CD1c-positive myeloid dendritic cell (primary cell): ENCODE data around the gene ENPP5.
"Not testable (repeated sequence)": the region's sequence is repeated elsewhere in the genome, so short reads cannot be mapped to it uniquely, and the experiment has no call there.

Source experiments
- DNase-seq: peaks from one replicate; pipeline ENCODE4 v3.0.0-alpha.2; 2016; ENCODE audit errors: extremely low spot score

Gene ENPP5

DNA sequence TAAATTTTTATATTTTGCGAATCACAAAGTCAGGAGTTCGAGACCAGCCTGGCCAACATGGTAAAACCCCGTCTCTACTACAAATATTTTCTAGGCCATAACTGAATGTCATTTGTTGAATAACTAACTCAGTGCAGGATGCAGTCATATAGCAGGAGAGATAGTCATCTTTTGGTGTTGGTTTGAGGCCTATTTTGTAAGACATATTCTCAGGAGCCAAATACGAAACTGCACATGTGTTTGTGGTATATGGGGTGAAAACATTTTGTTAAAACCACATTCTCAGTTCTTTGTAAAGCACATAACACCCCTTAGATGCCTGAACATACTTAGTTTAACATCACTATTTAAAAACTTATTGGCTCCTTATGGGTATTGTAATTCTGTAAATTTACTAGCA, 4.7 kb upstream of the ENPP5 start:
- peak; percentile 20 for DNase-seq

DNA sequence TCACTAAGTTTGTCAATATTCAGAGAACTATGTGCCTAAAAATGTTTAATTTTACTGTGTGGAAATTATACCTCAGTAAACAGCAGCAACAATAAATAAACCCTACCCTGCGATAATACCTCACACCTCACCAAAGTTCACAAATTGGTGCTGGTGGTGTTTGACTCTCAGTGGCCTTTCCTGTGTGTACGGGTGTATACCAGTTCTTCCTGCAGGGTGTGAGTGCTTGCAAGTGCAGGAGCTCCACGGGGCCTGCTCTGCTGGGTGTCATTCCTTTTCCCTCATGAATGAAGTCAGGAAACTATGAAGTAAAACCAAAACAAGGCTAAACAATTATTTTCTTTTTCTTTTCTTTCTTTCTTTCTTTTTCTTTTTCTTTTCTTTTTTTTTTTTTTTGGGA, 4.1 kb upstream of the ENPP5 start:
- no peak for DNase-seq

DNA sequence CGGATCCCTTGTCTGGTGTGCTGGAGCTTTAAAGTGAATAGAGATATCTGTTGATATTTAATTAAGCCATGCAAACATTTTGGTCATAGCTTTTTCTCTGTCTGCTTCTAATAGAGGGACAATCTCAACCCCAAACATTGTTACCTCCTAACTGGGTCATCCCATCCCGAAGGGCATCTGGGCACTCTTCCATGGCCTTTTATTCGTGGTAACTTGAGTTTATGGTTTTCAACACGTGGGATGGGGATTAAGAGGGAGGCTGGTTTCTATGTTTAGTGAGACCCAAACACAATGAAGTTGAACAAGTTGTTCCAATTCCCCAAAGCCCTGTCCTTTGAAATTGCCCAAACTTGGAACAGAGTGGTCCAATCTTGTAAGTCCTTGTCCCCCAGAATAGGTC, 1.4 kb upstream of the ENPP5 start:
- DNase-seq: no peak

DNA sequence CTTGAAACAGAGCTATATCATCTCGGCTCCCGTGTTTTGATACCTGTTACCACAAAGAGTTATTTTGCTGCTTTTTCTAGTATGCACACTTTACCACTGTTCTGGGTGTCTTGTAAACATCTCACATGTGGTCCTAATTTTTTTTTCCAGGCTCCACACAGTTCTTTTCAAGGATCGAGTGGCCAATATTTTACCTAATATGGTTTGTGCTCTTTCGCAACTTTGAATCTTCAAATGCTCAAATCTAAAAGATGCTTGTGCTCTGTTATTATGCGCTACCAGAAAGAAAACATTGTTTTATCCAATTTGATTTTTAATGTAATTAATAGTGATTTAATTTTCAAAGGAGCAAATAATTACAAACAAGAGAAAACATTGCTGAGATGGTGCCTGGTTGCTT, 10.7 kb downstream of the ENPP5 start:
- DNase-seq: no peak

DNA sequence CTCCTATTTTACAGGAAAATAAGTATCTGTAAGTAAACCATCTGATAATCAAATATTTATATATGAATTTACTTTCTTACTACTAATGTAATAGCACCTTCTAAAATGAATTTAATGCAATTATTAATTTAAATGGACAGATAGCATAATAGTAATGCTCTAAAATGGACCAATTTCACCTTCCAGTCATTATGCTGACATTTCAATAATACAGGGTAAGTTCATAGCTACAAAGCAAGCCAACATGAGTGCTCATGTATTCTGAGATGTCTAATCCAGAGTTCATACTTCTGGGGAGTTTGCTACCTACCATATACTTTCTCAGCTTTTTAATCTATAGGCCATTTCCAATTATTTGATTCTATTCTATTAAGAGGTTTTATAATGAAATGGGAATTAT, 11.6 kb downstream of the ENPP5 start:
- DNase-seq: no peak

DNA sequence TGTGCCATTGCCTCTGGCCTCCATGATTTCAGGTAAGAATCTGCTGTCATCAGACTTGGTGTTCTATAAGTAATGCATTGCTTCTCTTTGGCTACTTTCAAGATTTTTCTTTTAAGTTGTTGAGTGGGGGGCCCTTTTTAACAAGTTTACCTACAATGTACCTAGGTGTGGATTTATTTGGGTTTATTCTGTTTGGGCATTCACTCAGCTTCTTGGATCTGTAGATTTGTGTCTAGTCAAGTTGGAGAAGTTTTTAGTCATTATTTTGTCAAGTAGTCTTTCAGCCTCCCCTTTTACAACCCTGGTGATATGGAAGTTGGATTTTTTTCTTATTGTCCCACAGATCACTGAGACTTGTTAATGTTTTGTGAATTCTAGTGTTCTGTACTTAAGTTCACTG, 14.1 kb downstream of the ENPP5 start:
- DNase-seq: no peak

DNA sequence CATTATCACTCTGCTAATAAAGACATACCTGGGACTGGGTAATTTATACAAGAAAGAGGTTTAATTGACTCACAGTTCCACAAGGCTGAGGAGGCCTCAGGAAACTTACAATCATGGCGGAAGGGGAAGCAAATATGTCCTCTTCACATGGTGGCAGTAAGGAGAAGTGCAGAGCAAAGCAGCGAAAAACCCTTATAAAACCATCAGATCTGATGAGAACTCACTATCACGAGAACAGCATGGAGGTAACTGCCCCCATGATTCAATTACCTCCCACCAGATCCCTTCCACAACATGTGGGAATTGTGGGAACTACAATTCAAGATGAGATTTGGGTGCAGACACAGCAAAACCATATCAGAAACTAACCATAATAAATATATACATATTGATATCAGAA, 21.7 kb downstream of the ENPP5 start:
- not testable (repeated sequence) for DNase-seq

DNA sequence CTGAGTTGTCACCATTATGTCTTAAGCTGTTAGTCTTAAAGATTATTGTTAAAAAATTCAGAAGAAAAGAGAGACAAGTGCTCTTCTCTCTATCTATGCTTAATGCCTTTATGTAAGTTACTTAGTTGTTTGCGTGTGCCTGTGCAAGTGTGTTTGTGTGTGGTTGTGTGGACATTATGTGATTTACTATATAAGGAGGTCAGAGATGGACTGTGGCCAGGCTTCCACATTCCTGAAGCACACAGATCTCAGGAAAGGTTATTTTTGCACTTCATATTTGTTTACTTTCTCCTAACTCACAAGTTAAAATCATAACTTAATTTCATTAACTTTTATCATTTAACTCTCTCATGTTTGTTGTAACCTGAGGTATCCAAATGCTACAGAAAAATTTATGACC, 26.5 kb downstream of the ENPP5 start:
- DNase-seq: no peak

DNA sequence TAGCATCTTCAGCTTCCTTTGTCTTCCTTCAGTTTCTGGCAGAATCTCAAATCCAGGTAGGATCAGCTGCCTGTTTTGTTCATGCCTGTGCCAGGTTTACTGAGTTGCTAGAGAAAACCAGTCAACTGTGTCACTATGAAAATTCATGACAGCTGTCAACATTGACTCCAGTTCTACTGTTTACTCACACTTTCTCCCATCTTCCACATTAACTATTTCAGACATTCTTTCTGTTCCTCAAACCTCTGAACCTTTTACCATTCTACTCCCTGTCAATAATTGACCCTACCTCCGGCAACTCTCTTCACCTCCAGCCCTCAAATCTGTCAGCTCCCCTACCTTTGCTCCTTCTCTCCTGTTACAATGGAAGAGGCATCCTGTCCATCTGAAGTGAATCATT, 32.5 kb downstream of the ENPP5 start:
- no peak for DNase-seq

DNA sequence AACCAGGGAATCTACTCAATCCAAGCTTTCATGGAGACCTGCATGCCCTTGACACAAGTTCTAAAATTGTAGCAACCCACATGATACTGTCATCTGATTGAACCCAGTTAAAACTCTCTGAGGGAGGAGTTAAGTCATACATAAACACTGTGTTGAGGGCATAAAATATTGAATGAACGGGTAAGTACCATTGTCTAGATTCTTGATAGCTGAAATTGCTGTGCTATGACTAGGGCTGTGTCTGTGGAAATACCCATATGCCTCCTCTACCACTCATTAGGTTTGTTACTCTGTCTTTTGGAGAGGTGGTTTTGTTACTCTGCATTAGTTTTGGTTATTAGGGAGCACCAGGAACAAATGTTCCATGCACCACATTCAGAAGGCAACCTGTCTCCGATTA, 33.4 kb downstream of the ENPP5 start:
- DNase-seq: no peak

DNA sequence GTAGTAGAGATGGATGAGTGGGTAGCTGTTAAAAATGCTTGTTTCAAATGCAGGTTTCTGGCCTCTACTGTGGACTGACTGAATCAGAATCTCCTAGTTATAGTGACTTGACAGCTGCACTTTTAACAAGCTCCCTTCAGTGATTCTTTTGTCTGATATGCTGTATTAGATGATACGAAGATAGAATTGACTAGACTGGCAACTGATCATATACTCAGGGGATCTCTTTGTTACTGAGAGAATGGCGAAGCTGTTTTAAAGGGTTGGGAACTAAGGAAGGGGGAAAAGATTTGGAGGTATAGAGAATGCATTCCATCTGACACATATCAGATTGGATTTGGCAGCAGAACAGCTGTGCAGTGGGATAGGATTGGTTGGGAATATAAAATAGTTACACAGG, 33.9 kb downstream of the ENPP5 start:
- DNase-seq: no peak

DNA sequence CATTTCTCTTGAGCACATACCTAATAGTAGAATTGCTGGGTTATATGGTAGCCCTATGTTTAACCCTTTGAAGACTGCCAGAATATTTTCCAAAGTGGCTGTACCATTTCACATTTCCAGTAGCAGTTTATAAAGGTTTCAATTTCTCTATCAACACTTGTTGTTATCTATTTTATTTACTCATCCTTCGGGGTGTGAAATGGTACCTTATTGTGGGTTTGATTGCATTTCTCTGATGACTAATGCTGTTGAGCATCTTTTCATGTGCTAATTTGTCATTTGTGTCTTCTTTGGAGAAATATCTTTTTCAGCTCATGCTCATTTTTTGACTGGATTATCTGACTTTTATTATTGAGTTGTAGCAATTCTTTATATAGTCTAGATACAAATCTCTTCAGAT, 35.6 kb downstream of the ENPP5 start:
- no peak for DNase-seq

DNA sequence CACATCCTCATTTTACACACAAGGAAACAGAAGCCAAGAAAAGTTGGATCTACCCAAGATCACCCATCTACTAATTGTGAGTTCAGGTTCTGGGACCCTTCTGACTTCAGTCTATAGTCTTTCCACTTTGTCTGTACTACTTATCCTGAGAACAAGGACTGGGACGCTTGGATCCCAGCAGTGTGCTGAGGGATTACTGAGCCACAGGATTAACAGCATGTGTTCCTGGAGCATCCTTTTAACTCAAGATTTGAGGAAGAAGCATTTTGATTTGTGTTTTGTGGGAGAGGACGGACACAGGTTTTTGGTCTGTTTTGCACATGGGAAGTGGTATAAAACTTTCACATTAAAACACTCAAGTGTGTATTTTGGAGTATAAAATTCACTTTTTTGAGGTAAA, 36.6 kb downstream of the ENPP5 start:
- DNase-seq: no peak

DNA sequence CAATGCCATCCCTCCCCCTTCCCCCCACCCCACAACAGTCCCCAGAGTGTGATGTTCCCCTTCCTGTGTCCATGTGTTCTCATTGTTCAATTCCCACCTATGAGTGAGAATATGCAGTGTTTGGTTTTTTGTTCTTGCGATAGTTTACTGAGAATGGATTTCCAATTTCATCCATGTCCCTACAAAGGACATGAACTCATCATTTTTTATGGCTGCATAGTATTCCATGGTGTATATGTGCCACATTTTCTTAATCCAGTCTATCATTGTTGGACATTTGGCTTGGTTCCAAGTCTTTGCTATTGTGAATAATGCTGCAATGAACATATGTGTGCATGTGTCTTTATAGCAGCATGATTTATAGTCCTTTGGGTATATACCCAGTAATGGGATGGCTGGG, 39.5 kb downstream of the ENPP5 start:
- not testable (repeated sequence) for DNase-seq

DNA sequence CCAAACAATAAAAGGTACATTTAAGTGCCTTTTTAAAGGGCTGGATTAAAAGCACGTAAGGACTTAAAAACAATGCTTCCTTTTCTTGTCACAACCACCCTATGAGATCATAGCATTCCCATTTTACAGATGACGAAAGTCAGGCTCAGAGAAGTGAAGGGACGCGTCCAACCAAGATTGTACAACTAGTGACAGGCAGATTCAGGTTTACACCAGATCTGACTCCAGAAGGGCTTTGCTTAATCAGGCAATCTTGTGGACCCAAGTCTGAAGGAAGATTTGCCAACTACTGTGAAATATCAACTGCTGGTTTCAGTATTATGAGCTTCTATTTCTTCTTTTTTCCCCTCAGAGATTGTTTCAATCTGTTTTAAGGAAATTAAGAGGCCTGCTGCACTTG, 40.1 kb downstream of the ENPP5 start:
- DNase-seq: peak; percentile 39

DNA sequence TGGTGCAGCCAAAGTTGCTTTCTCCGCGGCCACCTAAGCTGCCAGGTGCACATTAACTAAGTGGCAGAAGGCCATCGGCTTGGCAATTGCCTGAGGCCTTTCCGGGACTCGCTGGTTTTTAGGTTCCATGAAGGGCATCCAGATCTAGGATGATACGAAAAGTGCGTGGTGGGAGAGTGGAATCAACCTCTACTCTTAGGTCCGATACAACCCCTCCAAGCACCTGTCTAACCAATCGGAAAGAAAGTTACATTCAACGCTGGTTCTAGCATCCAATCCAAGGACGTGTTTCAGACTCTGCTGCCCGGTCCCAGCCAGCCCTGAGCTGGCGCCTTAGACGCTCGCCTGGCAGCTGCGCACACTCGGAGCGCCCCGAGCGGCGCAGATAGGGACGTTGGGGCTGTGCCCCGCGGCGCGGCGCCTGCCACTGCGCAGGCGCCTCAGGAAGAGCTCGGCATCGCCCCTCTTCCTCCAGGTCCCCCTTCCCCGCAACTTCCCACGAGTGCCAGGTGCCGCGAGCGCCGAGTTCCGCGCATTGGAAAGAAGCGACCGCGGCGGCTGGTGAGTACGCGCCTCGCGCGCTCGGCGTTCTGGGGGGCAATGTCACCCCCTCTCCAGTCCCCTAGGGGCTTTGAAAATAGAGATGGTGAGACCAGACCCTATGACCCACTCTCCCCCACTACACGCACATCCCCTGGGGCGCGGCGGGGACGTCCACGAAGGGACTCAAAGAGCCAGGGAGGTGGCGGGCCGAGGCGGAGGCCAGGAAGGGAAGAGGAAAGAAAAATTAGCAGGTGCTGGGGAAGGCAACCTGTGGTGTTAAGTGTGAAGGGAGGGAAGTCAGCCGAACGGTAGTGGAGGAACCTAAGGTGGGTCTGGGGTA, 40.9 kb downstream of the ENPP5 start, which contains the start of gene ENPP4:
Gene ENPP4, plus strand, starts transcription at position 361 of the 883 bp plus-strand sequence. CDS start 9,595 bp downstream, outside the sequence.
- DNase-seq: peak; percentile 91

DNA sequence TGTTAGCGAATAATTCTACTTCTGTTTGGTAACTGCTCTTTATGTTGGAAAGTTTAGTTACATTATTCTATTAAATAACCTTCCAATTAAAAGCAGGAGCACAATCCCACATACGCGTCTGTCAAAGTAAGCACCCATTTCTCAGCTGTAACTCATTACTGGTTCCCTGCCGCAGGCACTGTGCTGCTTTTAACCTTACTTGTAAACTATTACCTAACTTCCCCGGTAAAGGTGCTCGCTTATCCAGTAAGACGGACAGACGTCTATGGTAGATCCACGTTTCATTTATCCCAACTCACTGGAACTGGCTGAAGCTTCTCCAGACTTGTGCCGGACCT, 41.5 kb downstream of the ENPP5 start:
- DNase-seq: peak; percentile 1

DNA sequence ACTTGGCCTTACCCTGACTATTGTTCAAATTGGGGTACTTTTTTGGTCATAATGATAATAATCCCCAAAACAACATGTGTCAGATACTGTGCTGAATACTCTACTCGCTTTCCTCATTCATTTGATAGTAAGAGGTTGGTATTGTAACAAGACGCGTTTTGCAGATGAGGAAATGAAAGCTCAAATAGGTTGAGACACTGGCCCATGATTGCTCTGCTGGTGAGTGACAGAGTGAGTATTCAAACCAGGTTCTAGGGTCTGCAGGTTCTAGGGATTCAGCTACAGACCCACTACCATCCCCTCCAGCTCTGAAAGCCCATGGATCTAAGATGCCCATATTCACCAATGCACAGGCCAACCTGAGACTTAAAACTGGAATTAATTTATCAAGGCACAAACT, 42.3 kb downstream of the ENPP5 start:
- peak; percentile 15 for DNase-seq

DNA sequence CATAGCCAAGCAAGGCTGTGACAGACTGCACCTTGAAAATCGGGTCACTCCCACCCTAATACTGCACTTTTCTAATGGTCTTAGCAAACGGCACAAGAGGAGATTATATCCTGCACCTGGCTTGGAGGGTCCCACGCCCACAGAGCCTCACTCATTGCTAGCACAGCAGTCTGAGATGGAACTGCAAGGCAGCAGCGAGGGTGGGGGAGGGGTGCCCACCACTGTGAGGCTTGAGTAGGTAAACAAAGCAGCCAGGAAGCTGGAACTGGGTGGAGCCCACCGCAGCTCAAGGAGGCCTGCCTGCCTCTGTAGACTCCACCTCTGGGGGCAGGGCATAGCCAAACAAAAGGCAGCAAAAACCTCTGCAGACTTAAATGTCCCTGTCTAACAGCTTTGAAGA, 51.1 kb downstream of the ENPP5 start:
- DNase-seq: not testable (repeated sequence)

DNA sequence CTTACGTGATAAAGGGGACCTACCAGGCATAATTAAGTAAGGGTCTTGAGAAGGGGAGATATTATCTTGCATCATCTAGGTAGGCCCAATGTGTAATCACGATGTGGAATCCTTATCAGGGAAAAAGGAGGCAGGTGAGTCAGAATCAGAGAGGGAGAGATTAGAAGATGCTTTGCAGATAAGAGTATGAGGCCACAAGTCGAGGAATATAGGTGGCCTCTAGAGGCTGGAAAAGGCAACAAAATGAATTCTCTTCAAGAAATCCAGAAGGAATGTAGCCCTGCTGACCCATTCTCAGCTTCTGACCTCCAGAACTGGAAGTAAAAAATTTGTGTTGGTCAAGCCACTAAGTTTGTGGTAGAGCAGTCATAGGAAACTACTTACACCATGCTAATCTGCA, 51.9 kb downstream of the ENPP5 start:
- no peak for DNase-seq

DNA sequence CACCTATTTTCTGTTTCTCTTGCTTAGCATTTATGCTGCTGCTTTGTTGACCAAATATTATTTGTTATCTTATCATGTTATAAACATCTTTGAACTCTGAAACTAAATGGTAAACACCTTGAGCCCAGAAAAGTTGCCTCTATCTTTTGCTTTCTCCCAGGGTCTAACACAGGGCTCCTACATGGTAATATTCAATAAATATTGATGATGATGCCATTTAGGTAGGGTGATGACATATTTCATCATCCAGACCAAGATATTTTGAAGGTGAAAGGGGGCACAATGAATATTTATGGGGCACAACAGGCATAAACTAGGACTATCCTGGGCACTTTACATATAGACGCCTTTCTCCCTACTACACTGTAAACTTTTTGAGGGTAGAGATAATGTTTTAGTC, 52.6 kb downstream of the ENPP5 start:
- DNase-seq: no peak

DNA sequence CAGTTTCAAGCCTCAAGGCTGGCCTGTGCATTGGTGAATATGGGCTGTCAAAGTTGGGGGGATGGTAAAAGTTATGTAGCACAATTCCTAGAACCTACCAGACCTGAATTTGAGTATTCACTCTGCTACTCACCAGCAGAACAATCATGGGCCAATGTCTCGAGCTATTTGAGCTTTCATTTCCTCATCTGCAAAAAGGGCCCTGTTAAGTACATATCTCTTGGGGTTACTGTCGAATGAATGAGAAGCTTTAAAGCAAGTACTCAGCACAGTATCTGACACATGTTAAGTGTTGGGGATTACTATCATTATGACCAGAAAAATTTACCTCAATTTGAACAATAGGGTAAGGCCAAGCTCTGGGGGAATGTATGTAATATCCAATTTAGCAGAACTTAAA, 54.5 kb downstream of the ENPP5 start:
- DNase-seq: no peak

DNA sequence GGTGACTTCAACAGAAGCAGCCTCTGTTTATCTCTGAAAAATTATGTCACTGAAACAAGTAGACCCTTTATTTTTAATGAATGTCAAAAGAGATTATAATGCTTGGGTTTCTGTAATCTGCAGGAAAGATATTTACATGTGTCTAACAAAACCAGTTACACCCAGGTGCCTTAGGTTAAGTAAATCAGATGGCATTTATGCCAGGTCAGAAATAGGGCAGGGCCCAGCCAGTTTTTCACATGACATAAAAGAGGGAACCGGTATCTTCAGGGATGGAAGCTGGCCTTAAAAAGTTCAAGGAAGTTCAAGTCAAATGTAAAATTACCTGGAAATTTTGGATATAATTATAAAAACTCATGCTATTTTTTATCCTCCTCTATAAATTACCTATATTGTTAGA, 55.1 kb downstream of the ENPP5 start:
- DNase-seq: no peak

DNA sequence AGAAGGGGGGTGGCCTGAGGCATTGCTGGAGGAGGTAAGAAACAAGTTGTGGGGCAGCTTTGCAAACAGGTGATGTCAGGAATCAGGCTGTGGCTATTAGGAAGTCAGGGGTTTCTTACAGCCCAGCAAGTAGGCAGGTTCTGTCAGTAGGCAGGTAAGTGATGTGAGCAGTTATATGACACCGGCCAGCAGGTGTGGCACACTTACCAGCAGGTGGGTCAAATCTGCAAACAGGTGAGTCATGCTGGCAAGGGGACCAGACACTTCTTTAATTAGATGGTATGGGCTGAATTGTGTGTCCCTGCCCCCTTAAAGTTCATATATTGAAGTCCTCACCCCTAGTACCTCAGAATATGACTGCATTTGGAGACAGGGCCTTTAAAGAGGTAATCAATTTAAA, 57.4 kb downstream of the ENPP5 start:
- DNase-seq: no peak
